SK-N-SH (cell line): ENCODE measurements around the gene TEP1.

Source experiments
- CTCF ChIP-seq: fragments of 200-600 bp; sonication (generic); IDR thresholded peaks from 2 replicates; pipeline ENCODE4 v1.6.1; 2017; ENCODE audit warnings: antibody characterized with exemption, mild to moderate bottlenecking, moderate library complexity
- RXRA ChIP-seq: IDR thresholded peaks from 2 replicates; pipeline ENCODE4 v1.4.0; 2012; ENCODE audit warnings: low read depth, mild to moderate bottlenecking, borderline replicate concordance
- SIN3A ChIP-seq: IDR thresholded peaks from 2 replicates; pipeline ENCODE4 v1.6.1; 2012; ENCODE audit warnings: low read depth, mild to moderate bottlenecking, low read length, moderate library complexity, borderline replicate concordance

GRCh38 chr14:20416223-20416622 lies 2.9 kb upstream of the TEP1 start:
- TF ChIP-seq SIN3A (no peak), CTCF (no peak), RXRA (no peak)
